HFF-Myc (cell line): Measurements from ENCODE around the gene FUT9.

ENCODE experiments used
- DNase-seq: peaks from one replicate; pipeline ENCODE4 v3.0.0-alpha.2; 2011; ENCODE audit warnings: low read depth; ENCODE audit errors: extremely low read depth
- H3K4me3 ChIP-seq: replicated peaks from 2 replicates; pipeline ENCODE4 v1.5.1; 2011; ENCODE audit warnings: low read depth, mild to moderate bottlenecking, control low read depth, low read length
- TF ChIP-seq, protein P1 (sequence below): IDR thresholded peaks from 2 replicates; pipeline ENCODE4 v1.5.1; 2012; ENCODE audit warnings: mild to moderate bottlenecking, low read depth, low read length, control low read depth; ENCODE audit errors: missing control alignments

FUT9 gene

DNA sequence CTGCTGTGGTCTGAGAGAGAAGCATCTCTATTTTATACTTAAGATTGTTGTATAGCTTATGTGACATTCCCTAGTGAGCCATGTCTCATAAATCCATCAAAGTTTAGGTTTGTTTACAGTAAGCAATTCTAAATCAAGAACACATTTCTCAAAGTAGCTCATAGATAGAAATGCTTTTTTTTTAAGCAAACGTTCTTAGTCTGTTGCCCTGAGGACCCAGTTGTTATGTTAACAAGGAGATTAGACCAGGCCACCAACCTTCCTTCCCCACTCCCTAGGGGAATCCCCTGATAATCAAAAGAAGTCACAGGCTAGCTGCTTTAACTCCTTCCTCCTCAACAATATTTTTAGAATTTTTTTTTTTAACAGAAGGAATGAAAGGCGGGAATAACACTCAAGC is 169.0 kb downstream of the FUT9 start:
- TF ChIP-seq, protein P1, sequence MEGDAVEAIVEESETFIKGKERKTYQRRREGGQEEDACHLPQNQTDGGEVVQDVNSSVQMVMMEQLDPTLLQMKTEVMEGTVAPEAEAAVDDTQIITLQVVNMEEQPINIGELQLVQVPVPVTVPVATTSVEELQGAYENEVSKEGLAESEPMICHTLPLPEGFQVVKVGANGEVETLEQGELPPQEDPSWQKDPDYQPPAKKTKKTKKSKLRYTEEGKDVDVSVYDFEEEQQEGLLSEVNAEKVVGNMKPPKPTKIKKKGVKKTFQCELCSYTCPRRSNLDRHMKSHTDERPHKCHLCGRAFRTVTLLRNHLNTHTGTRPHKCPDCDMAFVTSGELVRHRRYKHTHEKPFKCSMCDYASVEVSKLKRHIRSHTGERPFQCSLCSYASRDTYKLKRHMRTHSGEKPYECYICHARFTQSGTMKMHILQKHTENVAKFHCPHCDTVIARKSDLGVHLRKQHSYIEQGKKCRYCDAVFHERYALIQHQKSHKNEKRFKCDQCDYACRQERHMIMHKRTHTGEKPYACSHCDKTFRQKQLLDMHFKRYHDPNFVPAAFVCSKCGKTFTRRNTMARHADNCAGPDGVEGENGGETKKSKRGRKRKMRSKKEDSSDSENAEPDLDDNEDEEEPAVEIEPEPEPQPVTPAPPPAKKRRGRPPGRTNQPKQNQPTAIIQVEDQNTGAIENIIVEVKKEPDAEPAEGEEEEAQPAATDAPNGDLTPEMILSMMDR, result no peak
- H3K4me3 ChIP-seq, result no peak overlapping the region
- DNase-seq, result no peak

DNA sequence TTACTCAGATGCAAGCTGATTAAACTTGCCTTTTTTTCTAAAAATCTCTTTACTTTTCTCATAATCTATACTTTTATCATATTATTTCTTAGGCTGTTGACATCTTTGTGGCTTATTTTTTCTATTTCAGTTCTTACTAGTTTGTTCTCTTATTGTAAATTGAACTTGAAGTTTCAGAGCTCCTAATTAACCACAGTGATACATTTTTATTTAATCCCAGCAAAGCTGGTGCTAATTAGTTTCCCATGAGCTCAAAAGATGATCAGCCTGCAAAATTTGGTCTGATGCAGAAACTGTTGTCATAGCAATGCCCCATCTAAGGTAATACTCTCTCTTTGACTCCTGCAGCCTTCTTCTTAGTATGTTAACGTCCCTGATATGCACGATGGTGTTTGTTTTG is 170.3 kb downstream of the FUT9 start:
- TF ChIP-seq, protein P1, result no peak
- DNase-seq, result no peak
- no peak overlapping the region for H3K4me3 ChIP-seq

DNA sequence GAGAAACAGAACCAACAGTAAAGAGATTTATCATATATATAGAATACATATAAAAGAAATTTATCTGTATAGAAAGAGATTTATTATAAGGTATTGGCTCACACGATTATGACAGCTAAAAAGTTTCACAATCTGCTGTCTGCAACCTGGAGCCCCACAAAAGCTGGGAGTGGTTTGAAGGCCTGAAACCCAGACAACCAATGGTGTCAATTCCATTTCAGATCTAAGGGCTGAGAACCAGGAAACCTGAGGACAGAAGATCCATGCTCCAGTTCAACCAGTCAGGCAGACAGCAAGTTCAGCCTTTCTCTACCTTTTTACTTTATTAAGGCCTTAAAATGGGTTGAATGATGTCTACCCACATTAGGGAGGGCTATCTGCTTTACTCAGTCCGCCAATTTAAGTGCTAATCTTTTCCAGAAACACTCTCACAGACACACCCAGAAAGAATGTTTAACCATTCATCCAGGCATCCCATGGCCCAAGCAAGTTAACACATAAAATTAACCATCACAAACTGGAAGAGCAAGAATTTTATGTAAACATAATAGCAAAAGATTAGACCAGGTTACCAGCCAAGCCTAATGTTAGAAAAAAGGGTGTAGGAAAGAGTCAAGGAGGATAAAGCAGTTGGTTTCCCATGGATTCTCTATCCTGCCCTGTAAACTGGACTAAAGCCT is 170.9 kb downstream of the FUT9 start:
- H3K4me3 ChIP-seq, result no peak overlapping the region
- TF ChIP-seq, protein P1, result no peak
- DNase-seq, result no peak

DNA sequence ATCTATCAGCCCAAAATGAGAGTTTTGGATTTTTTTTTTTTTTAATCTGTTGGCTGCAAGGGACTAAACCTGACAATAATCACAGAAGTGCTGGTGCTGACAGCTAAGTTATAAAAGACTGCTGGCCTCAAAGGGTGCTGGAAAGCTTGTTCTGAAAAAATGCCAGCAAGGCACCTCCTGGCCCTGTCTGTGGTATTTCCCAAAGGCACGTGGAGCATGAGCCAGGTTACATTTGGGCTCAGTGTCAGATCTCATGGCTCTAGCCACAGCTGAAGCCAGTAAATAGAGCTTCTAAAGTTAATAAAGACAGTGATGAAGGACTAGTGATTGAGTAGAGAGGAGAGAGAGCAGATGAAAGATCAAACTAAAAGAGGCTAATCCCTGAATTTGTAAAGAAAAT is 178.9 kb downstream of the FUT9 start:
- TF ChIP-seq, protein P1, result no peak
- no peak overlapping the region for H3K4me3 ChIP-seq
- no peak for DNase-seq

DNA sequence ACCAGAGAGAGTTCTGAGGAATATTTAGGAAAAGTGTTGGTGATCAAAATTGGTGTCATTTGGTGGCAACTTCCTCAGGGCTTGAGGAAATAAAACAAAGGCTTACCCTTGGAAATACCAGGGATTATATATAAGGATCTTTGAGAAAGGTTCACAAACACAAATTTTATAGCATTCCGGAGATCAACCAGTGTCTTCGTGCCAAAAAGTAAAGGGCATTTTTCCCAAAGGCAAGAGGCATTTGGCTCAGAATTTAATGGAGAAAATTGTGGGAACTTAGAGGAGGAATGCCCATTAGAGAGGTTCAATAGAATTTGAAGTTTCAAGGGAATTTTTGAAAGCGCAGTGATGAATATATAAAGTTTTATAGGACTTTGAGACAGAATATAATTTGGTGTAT is 179.5 kb downstream of the FUT9 start:
- no peak overlapping the region for H3K4me3 ChIP-seq
- DNase-seq, result no peak
- TF ChIP-seq, protein P1, result no peak

DNA sequence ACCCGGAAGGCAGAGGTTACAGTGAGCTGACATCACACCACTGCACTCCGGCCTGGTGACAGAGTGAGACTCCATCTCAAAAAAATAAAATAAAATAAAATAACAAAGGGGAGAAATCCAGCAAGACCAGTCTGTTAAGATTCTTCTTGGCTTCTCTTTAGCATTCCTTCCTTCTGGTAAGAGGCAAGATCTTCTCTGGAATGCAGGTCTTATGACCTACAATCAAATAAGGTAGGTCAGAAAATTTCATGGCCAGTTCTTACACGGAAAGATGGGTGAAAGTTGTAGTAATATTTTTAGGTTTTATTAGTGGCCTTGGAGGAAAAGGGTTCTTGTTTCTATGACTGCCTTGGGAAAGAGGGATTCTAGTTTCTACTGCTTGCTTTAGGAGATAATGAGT is 180.9 kb downstream of the FUT9 start:
- DNase-seq, result no peak
- TF ChIP-seq, protein P1, result no peak
- H3K4me3 ChIP-seq, result no peak overlapping the region

DNA sequence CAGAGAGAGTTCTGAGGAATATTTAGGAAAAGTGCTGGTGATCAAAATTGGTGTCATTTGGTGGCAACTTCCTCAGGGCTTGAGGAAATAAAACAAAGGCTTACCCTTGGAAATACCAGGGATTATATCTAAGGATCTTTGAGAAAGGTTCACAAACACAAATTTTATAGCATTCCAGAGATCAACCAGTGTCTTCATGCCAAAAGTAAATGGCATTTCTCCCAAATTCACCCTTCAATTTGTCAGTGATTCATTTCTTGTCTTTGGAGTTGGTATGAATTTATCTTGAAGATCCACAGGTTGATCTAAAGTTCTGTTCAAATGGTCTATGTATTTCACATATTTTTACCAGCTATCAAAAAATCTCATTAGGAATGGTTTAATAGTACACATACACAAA is 181.5 kb downstream of the FUT9 start:
- H3K4me3 ChIP-seq, result no peak overlapping the region
- no peak for DNase-seq
- TF ChIP-seq, protein P1, result no peak
